GM13976 (cell line): ENCODE data around the gene ADAMTS8.

ENCODE experiments used
- DNase-seq: peaks from one replicate; pipeline ENCODE4 v3.0.0; 2012; ENCODE audit warnings: low spot score
- in situ Hi-C: fragments of 300-500 bp; cut with MboI; formaldehyde crosslinking; loops from one replicate; pipeline ENCODE4 v1.12.0; 2022; ENCODE audit warnings: low sequenced_read_pairs, mixed read lengths, inconsistent platforms; ENCODE audit not compliant: unreplicated experiment
- TF ChIP-seq, protein P1 (sequence below): IDR thresholded peaks from 2 replicates; pipeline ENCODE4 v1.5.1; 2012; ENCODE audit warnings: borderline replicate concordance, mild to moderate bottlenecking; ENCODE audit not compliant: insufficient read depth; ENCODE audit errors: extremely low read depth, missing control alignments, control extremely low read depth

ADAMTS8 gene

DNA sequence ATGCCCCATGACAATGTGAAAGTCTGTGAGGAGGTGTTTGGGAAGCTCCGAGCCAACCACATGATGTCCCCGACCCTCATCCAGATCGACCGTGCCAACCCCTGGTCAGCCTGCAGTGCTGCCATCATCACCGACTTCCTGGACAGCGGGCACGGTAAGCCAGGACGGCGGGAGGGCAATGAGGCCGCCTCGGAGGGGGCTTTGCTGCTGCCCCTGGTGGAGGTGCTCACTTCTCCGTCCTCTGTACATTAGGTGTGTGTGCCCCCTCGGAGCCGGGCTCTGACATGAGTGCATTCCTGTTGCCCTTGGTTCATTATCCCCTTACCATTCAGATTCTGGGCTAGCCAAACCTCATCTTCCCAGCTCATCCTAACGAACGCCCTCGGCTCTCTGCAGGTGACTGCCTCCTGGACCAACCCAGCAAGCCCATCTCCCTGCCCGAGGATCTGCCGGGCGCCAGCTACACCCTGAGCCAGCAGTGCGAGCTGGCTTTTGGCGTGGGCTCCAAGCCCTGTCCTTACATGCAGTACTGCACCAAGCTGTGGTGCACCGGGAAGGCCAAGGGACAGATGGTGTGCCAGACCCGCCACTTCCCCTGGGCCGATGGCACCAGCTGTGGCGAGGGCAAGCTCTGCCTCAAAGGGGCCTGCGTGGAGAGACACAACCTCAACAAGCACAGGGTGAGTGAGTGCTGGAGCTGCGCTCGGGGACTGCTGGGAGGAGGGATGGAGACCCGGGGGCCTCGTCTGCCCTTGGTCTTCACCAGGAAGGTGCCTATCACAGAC lies 33.9 kb upstream of the ADAMTS8 start:
- TF ChIP-seq, protein P1, sequence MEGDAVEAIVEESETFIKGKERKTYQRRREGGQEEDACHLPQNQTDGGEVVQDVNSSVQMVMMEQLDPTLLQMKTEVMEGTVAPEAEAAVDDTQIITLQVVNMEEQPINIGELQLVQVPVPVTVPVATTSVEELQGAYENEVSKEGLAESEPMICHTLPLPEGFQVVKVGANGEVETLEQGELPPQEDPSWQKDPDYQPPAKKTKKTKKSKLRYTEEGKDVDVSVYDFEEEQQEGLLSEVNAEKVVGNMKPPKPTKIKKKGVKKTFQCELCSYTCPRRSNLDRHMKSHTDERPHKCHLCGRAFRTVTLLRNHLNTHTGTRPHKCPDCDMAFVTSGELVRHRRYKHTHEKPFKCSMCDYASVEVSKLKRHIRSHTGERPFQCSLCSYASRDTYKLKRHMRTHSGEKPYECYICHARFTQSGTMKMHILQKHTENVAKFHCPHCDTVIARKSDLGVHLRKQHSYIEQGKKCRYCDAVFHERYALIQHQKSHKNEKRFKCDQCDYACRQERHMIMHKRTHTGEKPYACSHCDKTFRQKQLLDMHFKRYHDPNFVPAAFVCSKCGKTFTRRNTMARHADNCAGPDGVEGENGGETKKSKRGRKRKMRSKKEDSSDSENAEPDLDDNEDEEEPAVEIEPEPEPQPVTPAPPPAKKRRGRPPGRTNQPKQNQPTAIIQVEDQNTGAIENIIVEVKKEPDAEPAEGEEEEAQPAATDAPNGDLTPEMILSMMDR = no peak
- DNase-seq = no peak

DNA sequence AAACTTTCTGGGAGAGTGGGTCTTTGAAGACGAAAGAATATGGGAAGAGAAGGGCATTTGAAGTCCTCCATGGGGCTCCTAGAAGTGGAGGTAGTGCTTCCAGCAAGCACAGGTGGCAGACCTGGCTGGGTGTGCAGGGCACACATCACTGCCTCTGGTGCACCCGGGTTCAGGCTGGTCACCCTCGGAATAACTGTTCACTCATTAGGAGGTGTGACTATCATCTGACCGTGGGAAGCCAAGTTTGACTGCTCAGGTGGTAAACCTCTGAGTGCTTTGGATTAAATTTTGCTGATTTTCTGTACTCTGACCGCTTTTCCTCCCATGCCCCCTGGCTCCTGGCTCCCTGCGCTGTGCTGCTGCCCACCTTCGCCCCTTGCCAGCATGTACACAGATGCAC lies 31.1 kb upstream of the ADAMTS8 start:
- TF ChIP-seq, protein P1 = no peak
- in situ Hi-C loops = no loop called here
- no peak for DNase-seq

More for the DNA sequence above, 33.9 kb upstream of the ADAMTS8 start:
- in situ Hi-C loops = no loop called here

DNA sequence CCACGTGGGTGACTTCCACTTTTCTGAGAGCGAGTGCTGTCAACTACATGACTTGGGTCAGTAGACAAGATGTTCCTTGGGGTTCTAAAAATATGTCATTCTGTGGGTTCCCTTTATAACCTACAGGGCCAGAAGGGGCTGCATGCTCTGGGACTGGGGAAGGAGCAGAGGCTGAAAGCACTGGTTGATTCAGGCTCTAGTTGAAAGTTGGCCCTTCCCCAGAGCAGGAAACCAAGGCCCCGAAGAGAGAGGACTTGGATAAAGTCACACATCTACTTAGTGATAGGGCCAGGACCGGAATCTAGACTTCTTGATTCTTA lies 30.0 kb upstream of the ADAMTS8 start:
- in situ Hi-C loops = no loop called here
- TF ChIP-seq, protein P1 = no peak
- DNase-seq = no peak

DNA sequence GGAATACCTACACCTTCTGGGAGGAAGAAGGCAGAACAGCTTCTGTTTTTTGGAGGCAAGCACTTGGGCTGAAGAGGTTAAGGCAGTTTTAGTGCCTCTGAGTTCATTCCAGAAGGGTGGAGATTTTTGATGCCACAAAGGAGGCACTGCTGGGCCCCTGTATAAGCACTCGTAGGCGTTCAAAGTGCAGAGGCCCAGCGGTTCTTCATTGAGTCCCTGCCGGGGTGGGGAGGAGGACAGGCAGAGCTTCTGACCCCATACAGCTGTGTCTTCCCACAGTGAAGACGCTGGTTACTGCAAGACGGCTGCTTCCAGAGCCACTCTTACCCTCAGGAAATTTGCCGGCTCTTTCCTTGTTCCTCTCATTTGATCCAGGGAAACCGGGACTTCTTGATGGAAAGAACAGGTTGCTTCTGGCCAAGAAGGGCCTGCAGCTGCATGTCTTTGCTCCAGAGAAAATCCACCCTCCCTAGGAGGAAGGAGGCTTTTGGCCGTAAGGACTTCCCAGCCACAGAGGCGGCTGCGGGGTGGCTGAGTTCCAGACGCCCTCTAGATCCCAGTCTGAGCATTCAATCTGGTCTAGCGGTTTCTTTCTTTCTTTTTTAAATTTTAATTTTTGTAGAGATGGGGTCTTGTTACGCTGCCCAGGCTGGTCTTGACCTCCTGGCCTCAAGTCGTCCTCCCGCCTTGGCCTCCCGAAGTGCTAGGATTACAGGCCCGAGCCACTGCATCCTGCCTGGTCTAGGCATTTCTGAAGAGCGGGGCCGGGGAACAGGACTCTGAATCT lies 29.4 kb upstream of the ADAMTS8 start:
- in situ Hi-C loops = no loop called here
- TF ChIP-seq, protein P1 = no peak
- no peak for DNase-seq

DNA sequence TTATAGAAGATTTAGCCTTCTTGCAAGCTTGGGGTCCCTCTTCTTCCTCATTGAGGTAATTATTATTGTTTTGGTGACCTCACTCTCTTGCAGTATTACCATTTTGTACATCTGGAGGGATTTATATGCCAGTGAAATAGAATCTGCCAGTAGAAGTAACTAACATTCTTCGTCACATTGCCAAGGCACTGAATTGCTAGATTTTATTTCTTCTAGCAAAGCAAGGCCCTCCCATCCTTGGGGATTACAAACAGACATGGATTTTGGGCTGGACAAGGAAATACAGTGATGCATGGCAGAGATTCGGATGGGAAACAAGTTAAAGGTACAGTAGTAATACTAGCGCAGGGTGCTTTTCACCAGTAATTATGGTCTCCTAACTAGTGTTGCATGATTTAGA lies 27.9 kb upstream of the ADAMTS8 start:
- no peak for DNase-seq
- in situ Hi-C loops = no loop called here
- TF ChIP-seq, protein P1 = no peak

DNA sequence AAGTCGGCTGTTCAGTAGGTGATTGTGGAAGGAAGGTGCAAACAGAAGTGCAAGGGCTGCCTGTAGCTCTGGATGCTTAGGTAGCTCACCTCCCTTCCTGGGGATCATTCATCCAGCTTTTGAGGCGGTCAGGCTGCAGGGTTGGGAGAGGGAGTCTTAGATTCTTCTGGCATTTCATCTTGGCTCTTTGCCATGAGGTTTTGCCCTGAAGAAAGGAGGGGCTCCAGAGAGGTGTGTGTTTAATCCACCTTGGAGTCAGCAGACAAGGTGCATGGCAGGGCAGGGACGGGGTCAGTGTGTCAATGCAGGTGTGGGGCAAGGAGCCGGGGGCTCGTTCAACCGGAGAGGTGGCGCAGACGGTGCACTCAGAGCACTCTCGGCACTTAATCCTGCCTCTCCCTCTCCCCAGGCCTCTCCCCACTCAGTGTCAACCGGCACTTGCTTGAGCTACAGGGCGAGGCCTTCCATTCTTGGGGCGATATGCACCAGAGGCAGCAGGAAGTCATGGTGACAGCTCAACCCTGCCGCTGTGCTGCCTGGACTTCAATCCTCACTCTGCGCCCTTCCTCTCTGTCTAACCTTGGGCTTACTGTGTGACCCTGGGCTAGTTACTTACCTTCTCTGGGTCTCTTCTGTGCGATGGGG lies 27.2 kb upstream of the ADAMTS8 start:
- TF ChIP-seq, protein P1 = no peak
- in situ Hi-C loops = no loop called here
- no peak for DNase-seq
